B cell (primary cell): Measurements from ENCODE around the gene S100A5. TPM values are rescaled to one million over a fixed set of nuclear protein-coding genes. Genes with fewer than 3 reads are reported as not detected.

Experiments used
- ATAC-seq: fragments of 200-7000 bp; cut with Tn5 transposase; one replicate; pipeline ENCODE4 v1.10.0; 2021; ENCODE audit warnings: low read depth, mild to moderate bottlenecking, moderate number of reproducible peaks, moderate library complexity
- CTCF ChIA-PET: fragments of 350-600 bp; sonication (Branson Sonifier 250); formaldehyde crosslinking; loops from one replicate; lab custom pipeline; 2021; ENCODE audit warnings: antibody characterized with exemption, inconsistent platforms; lab: Charles Lee
- POLR2A ChIA-PET: fragments of 350-600 bp; sonication (Branson Sonifier 250); formaldehyde crosslinking; loops from one replicate; lab custom pipeline; 2021; ENCODE audit warnings: antibody characterized with exemption; lab: Charles Lee
- DNase-seq: peaks from one replicate; pipeline ENCODE4 v3.0.0; 2013
- H2AFZ ChIP-seq: 2 replicates; pipeline ENCODE4 v1.6.1; 2012; ENCODE audit warnings: mild to moderate bottlenecking, low read depth, low read length; ENCODE audit not compliant: insufficient read depth, poor library complexity, severe bottlenecking
- H3K27ac ChIP-seq, 2 donors: 1 replicate in 1 of 2; 2 replicates in 1 of 2; pipeline ENCODE4 v1.5.1; 2012 to 2013; ENCODE audit warnings: low read length in 2 of 2, mild to moderate bottlenecking in 2 of 2, moderate library complexity in 1 of 2
- H3K27me3 ChIP-seq, 4 experiments: fragments of 200-600 bp in 1 of 4; sonication (generic) in 1 of 4; replicated peaks in 1 of 4; 1 replicate in 2 of 4; 2 replicates in 2 of 4; pipeline versions ENCODE4 v1.6.1 to v1.7.0; 2013 to 2016; ENCODE audit warnings: low read length in 3 of 4, mild to moderate bottlenecking in 2 of 4, mixed read lengths in 1 of 4, moderate library complexity in 1 of 4; ENCODE audit not compliant: insufficient read depth in 4 of 4, control insufficient read depth in 3 of 4; ENCODE audit errors: control extremely low read depth in 1 of 4
- H3K36me3 ChIP-seq, 2 experiments: replicated peaks in 1 of 2; 1 replicate in 1 of 2; 2 replicates in 1 of 2; pipeline versions ENCODE4 v1.6.1 to v1.7.1; 2013; ENCODE audit warnings: low read length in 1 of 2; ENCODE audit not compliant: insufficient read depth in 2 of 2, control insufficient read depth in 1 of 2; ENCODE audit errors: control extremely low read depth in 1 of 2, extremely low read depth in 1 of 2
- H3K4me1 ChIP-seq, 2 donors: fragments of 200-600 bp in 1 of 2; sonication (generic) in 1 of 2; 1 replicate in 1 of 2; 2 replicates in 1 of 2; pipeline versions ENCODE4 v1.5.1 to v1.6.1; 2013 to 2017; ENCODE audit warnings: low read length in 2 of 2; ENCODE audit not compliant: control insufficient read depth in 2 of 2, insufficient read depth in 2 of 2
- H3K4me2 ChIP-seq: replicated peaks from 2 replicates; pipeline ENCODE3; 2012; ENCODE audit warnings: mild to moderate bottlenecking, low read depth, low read length; ENCODE audit not compliant: poor library complexity, severe bottlenecking
- H3K4me3 ChIP-seq, 5 experiments: fragments of 200-600 bp in 1 of 5; sonication (generic) in 1 of 5; 1 replicate in 3 of 5; 2 replicates in 2 of 5; pipeline versions ENCODE4 v1.5.1 to v1.7.0; 2011 to 2016; ENCODE audit warnings: low read length in 4 of 5, mild to moderate bottlenecking in 4 of 5, low read depth in 2 of 5, control low read depth in 1 of 5, moderate library complexity in 1 of 5; ENCODE audit not compliant: insufficient read depth in 1 of 5; ENCODE audit errors: control extremely low read depth in 1 of 5, extremely low read depth in 1 of 5
- H3K79me2 ChIP-seq: fragments of 200-600 bp; sonication (generic); one replicate; pipeline ENCODE4 v1.6.0; 2016; ENCODE audit warnings: low read length; ENCODE audit not compliant: control insufficient read depth, insufficient read depth
- H3K9ac ChIP-seq: fragments of 200-600 bp; sonication (generic); 2 replicates; pipeline ENCODE4 v1.6.1; 2017; ENCODE audit warnings: mild to moderate bottlenecking, low read length, moderate library complexity
- H3K9me3 ChIP-seq, 3 donors: one replicate each; pipeline versions ENCODE4 v1.6.1 to v1.7.1; 2013; ENCODE audit warnings: low read length in 2 of 3; ENCODE audit not compliant: control insufficient read depth in 2 of 3, insufficient read depth in 1 of 3; ENCODE audit errors: control extremely low read depth in 1 of 3
- H4K20me1 ChIP-seq: 2 replicates; pipeline ENCODE4 v1.6.0; 2012; ENCODE audit warnings: mild to moderate bottlenecking, low read length; ENCODE audit not compliant: insufficient read depth, control insufficient read depth, poor library complexity, severe bottlenecking
- H3K27ac Mint-ChIP-seq: one replicate; pipeline ENCODE4 v1.8.0; 2021; ENCODE audit warnings: mixed read lengths
- H3K27me3 Mint-ChIP-seq: one replicate; pipeline ENCODE4 v1.8.0; 2021; ENCODE audit warnings: mixed read lengths
- H3K4me1 Mint-ChIP-seq: one replicate; pipeline ENCODE4 v1.8.0; 2021; ENCODE audit warnings: mixed read lengths
- H3K4me3 Mint-ChIP-seq: one replicate; pipeline ENCODE4 v1.8.0; 2021; ENCODE audit warnings: mixed read lengths
- H3K9me3 Mint-ChIP-seq: one replicate; pipeline ENCODE4 v1.8.0; 2022; ENCODE audit warnings: mixed read lengths; ENCODE audit not compliant: insufficient read depth
- CTCF ChIP-seq: fragments of 200-600 bp; IDR thresholded peaks from one replicate; pipeline ENCODE4 v1.8.0; 2022; ENCODE audit warnings: antibody characterized with exemption, mild to moderate bottlenecking
- EZH2 ChIP-seq: IDR thresholded peaks from 2 replicates; pipeline ENCODE4 v1.6.1; 2012; ENCODE audit warnings: borderline replicate concordance, low read depth, mild to moderate bottlenecking, moderate library complexity, low read length; ENCODE audit not compliant: insufficient read depth, poor library complexity, severe bottlenecking
- WGBS: methylation state at CpG from one replicate; pipeline ENCODE4 v1.1.5; 2013; ENCODE audit warnings: missing lambda C conversion rate; ENCODE audit not compliant: insufficient coverage; 5-methylcytosine and 5-hydroxymethylcytosine counted together
- intact Hi-C: fragments of 100-400 bp; cut with micrococcal nuclease; formaldehyde crosslinking; loops from one replicate; pipeline ENCODE4 v1.10.0; 2022
- polyA plus RNA-seq: library from polyadenylated mRNA; depleted of rRNA; stranded (reverse); fragments of >200 nt; gene quantifications from 2 replicates; pipeline ENCODE4 v1.2.3, GENCODE V29; 2012
- total RNA-seq, 2 donors: library from RNA; stranded (reverse); fragments of 120-200 nt in 1 of 2; gene quantifications; 1 replicate in 1 of 2; 2 replicates in 1 of 2; pipeline versions ENCODE4 v1.2.3 to v1.2.4, GENCODE V29; 2013 to 2022

The S100A5 gene
- total and polyA plus RNA-seq, 2 donors (not counting 1 experiment from before 2014, with no cell fraction given), result 0.64 TPM; not detected in 1

- no peak overlapping the region for H3K4me3 Mint-ChIP-seq
- Histone ChIP-seq H3K79me2 (no peaks in the 10 kb centered on the region), H3K27ac (no peak overlapping the region), H2AFZ (peak overlapping the region; percentile 36), H3K4me2 (no peak overlapping the region), H3K4me1 (no peaks in the 10 kb centered on the region), H3K36me3 (no peaks in the 10 kb centered on the region), H3K27me3 (no peaks in the 10 kb centered on the region), H4K20me1 (no peaks in the 10 kb centered on the region), H3K4me3 (no peak overlapping the region), H3K9me3 (no peaks in the 10 kb centered on the region), H3K9ac (no peak overlapping the region)
- ChIA-PET POLR2A (interaction anchor here (1.3 kb wide), 1 partner anchor 58 kb away, joined by 4 read pairs; no protein-coding TSS in a partner anchor), CTCF (interaction anchor here (0.6 to 11.1 kb wide), 47 partner anchors 9 to 824 kb away, joined by 3 to 227 read pairs (median 5); partner anchors contain the start of genes CHTOP, HAX1, INTS3 and RAB13)
- peaks cover 4% of the 10 kb centered on the region for H3K27me3 Mint-ChIP-seq
- TF ChIP-seq CTCF (peak; percentile 94), EZH2 (no peak)
- peak; percentile 91 for ATAC-seq
- 3% methylated on average over 7 of the region's 7 CpGs for WGBS
- no peaks in the 10 kb centered on the region for H3K9me3 Mint-ChIP-seq
- no peak overlapping the region for H3K27ac Mint-ChIP-seq
- intact Hi-C loops, result loop anchor here (1.0 to 5.0 kb wide), 5 partner anchors 57 to 761 kb away; partner anchors contain the start of genes HAX1, NPR1 and RAB13
- peak; percentile 81 for DNase-seq
- H3K4me1 Mint-ChIP-seq, result no peaks in the 10 kb centered on the region
These were observed 29.7 kb downstream of the S100A5 start for GRCh38 chr1:153510984-153511410.

GRCh38 chr1:153509729-153510354, 30.9 kb downstream of the S100A5 start:
- Mint-ChIP-seq H3K27ac (peak overlapping the region; percentile 13), H3K27me3 (peaks cover 3% of the 10 kb centered on the region), H3K4me3 (no peak overlapping the region), H3K4me1 (no peaks in the 10 kb centered on the region), H3K9me3 (no peaks in the 10 kb centered on the region)
- intact Hi-C loops, result loop anchor here (2.0 to 5.0 kb wide), 3 partner anchors 123 to 762 kb away; partner anchors contain the start of genes HAX1 and NPR1
- Histone ChIP-seq H2AFZ (no peak overlapping the region), H4K20me1 (no peaks in the 10 kb centered on the region), H3K27ac (no peak overlapping the region), H3K4me3 (no peak overlapping the region), H3K4me2 (no peak overlapping the region), H3K9me3 (no peaks in the 10 kb centered on the region), H3K36me3 (no peaks in the 10 kb centered on the region), H3K9ac (no peak overlapping the region), H3K79me2 (no peaks in the 10 kb centered on the region), H3K27me3 (no peaks in the 10 kb centered on the region), H3K4me1 (no peaks in the 10 kb centered on the region)
- ATAC-seq, result peak; percentile 60
- TF ChIP-seq CTCF (peak; percentile 78), EZH2 (no peak)
- no CpG with 5 or more reads among the region's 4 CpGs for WGBS
- DNase-seq, result peak; percentile 60
- ChIA-PET CTCF (interaction anchor here (0.8 to 11.1 kb wide), 27 partner anchors 11 to 481 kb away, joined by 3 to 227 read pairs (median 6); partner anchors contain the start of genes CHTOP, RAB13, RPS27 and S100A14), POLR2A (interaction anchor here (1.0 kb wide), 1 partner anchor 124 kb away, joined by 4 read pairs; the partner anchor contains the start of gene CHTOP)
